Heart left ventricle (tissue), 13 donors: ENCODE measurements around the gene PIK3IP1.

ENCODE experiments used
- POLR2A ChIP-seq, 2 donors: fragments of 450-650 bp; IDR thresholded peaks; one replicate each; pipeline ENCODE4 v1.6.1; 2017; ENCODE audit warnings: antibody characterized with exemption in 2 of 2, mild to moderate bottlenecking in 2 of 2, moderate library complexity in 2 of 2
- TF ChIP-seq, protein P1 (sequence below), 12 donors: fragments of 200-600 bp; sonication (generic) in 4 of 12; IDR thresholded peaks; one replicate each; pipeline versions ENCODE4 v1.5.0 to v1.8.0; 2018 to 2022; ENCODE audit warnings: antibody characterized with exemption in 12 of 12, mild to moderate bottlenecking in 5 of 12
- donor health status: ischemic (EF 13 %, LVEDD 7.1; RV severe dilation, severe dysfunction).
- donor health status: DM: no; HTN: yes; CAD: no.
- donor health status: DM: no; HTN: no; CAD: no.
- donor health status: ischemic (EF 25% LVEDD 6.9; RV normal size, moderate dysfunction).
- donor health status: ischemic (EF 25% LVEDD 5.7; RV mildly dilated, moderate dysfunction).
- donor health status: ischemic (EF 35%, LVEDD 5.7; RV mildly dilated, moderate dysfunction).
- donor health status: nonischemic (EF 11% LVEDD 7.7; RV severe dilation, severe dysfunction).
- donor health status: DM: yes; HTN: yes; CAD: no.
- donor health status: PGD.
- donor health status: ischemic (EF 29% LVEDD 5.4; RV normal size, mild dysfunction).
- donor health status: nonischemic (EF 23%, LVEDD 6.1; RV moderate dilation, normal function).

DNA sequence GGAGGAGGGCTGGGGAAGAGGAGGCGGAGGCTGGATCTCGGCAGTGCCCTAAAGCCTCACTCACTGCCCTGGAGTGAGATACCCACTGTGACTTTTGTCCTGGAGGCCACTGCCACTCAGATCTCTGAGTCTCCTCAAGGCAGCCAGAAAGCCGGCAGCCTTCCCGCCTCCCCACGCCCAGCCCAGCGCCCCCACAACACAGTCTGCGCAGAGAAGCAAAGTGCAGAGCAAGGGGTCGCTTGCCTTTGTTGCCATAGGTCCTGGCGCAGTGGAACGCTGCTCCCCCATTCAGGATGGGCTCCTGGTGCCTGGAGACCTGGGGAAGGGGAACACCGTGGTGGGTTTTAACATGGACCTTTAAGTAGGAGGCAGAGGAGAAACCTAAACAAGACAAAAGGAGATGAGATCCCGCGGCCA, 36.3 kb upstream of the PIK3IP1 start:
- TF ChIP-seq, protein P1, sequence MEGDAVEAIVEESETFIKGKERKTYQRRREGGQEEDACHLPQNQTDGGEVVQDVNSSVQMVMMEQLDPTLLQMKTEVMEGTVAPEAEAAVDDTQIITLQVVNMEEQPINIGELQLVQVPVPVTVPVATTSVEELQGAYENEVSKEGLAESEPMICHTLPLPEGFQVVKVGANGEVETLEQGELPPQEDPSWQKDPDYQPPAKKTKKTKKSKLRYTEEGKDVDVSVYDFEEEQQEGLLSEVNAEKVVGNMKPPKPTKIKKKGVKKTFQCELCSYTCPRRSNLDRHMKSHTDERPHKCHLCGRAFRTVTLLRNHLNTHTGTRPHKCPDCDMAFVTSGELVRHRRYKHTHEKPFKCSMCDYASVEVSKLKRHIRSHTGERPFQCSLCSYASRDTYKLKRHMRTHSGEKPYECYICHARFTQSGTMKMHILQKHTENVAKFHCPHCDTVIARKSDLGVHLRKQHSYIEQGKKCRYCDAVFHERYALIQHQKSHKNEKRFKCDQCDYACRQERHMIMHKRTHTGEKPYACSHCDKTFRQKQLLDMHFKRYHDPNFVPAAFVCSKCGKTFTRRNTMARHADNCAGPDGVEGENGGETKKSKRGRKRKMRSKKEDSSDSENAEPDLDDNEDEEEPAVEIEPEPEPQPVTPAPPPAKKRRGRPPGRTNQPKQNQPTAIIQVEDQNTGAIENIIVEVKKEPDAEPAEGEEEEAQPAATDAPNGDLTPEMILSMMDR (IDR thresholded peaks at IDR 0.05) = no peak
- no peak for TF ChIP-seq POLR2A (IDR thresholded peaks at IDR 0.05)
